PC-9 (cell line): ENCODE measurements around the gene STAG2. TPM values are rescaled to one million over a fixed set of nuclear protein-coding genes. Genes with fewer than 3 reads are reported as not detected.

Source experiments
- BruUV-seq: library from RNA; stranded (reverse); fragments of 400-500 nt; replicated peaks from 2 replicates; lab custom pipeline; 2021; lab: Mats Ljungman, UMichigan
- CTCF ChIA-PET: fragments of 300-600 bp; sonication (Branson Sonifier 250); formaldehyde crosslinking; loops from one replicate; lab custom pipeline; 2022; ENCODE audit warnings: antibody characterized with exemption; lab: Charles Lee
- POLR2A ChIA-PET: fragments of 300-600 bp; sonication (Branson Sonifier 250); formaldehyde crosslinking; loops from one replicate; lab custom pipeline; 2022; ENCODE audit warnings: antibody characterized with exemption; ENCODE audit not compliant: unreplicated experiment; lab: Charles Lee
- DNase-seq, 2 experiments: peaks; one replicate each; pipeline versions ENCODE4 v3.0.0 to v3.0.0-alpha.2; 2015 to 2022; ENCODE audit warnings: mixed read lengths in 1 of 2
- H2AFZ ChIP-seq: fragments of 200-600 bp; sonication (generic); 2 replicates; pipeline ENCODE4 v1.8.1; 2017; ENCODE audit warnings: antibody characterized with exemption
- H3F3A ChIP-seq: fragments of 200-600 bp; sonication (generic); 2 replicates; pipeline ENCODE4 v1.8.1; 2017; ENCODE audit warnings: antibody characterized with exemption, mild to moderate bottlenecking, low read depth; ENCODE audit not compliant: insufficient read depth
- H3K27ac ChIP-seq: fragments of 200-600 bp; sonication (generic); 2 replicates; pipeline ENCODE4 v1.6.1; 2016; ENCODE audit warnings: mixed run types
- H3K27me3 ChIP-seq: fragments of 200-600 bp; sonication (generic); 2 replicates; pipeline ENCODE4 v1.6.1; 2016; ENCODE audit warnings: low read depth, mixed run types; ENCODE audit not compliant: insufficient read depth
- H3K36me3 ChIP-seq: fragments of 200-600 bp; sonication (generic); 2 replicates; pipeline ENCODE4 v1.6.1; 2016; ENCODE audit warnings: low read depth, mixed run types
- H3K4me1 ChIP-seq: fragments of 200-600 bp; sonication (generic); replicated peaks from 2 replicates; pipeline ENCODE4 v1.6.1; 2016; ENCODE audit warnings: mixed run types; ENCODE audit not compliant: insufficient read depth
- H3K4me2 ChIP-seq: fragments of 200-600 bp; sonication (generic); 2 replicates; pipeline ENCODE4 v1.6.1; 2017; ENCODE audit warnings: mixed run types
- H3K4me3 ChIP-seq: fragments of 200-600 bp; sonication (generic); 2 replicates; pipeline ENCODE4 v1.6.1; 2016; ENCODE audit warnings: mixed run types
- H3K79me2 ChIP-seq: fragments of 200-600 bp; sonication (generic); 2 replicates; pipeline ENCODE4 v1.6.1; 2017; ENCODE audit warnings: low read depth, mixed run types
- H3K9me2 ChIP-seq: fragments of 200-600 bp; sonication (generic); 2 replicates; pipeline ENCODE4 v1.8.1; 2017; ENCODE audit warnings: mild to moderate bottlenecking; ENCODE audit not compliant: insufficient read depth
- H3K9me3 ChIP-seq: fragments of 200-600 bp; sonication (generic); 2 replicates; pipeline ENCODE4 v1.8.1; 2016; ENCODE audit warnings: low read depth; ENCODE audit not compliant: insufficient read depth
- H4K20me1 ChIP-seq: fragments of 200-600 bp; sonication (generic); 2 replicates; pipeline ENCODE4 v1.8.1; 2017; ENCODE audit not compliant: insufficient read depth
- CTCF ChIP-seq: fragments of 200-600 bp; sonication (generic); conservative IDR thresholded peaks from 2 replicates; pipeline ENCODE4 v1.6.1; 2017; ENCODE audit warnings: mixed run types, antibody characterized with exemption, mild to moderate bottlenecking, moderate library complexity
- EZH2 ChIP-seq: fragments of 200-600 bp; sonication (generic); IDR thresholded peaks from 2 replicates; pipeline ENCODE4 v1.8.0; 2017; ENCODE audit warnings: antibody characterized with exemption, low read depth
- intact Hi-C: fragments of 100-400 bp; cut with micrococcal nuclease; formaldehyde crosslinking; loops from one replicate; pipeline ENCODE4 v1.10.0; 2022; ENCODE audit not compliant: unreplicated experiment
- total RNA-seq: library from RNA; stranded (reverse); gene quantifications from 2 replicates; pipeline ENCODE4 v1.2.3, GENCODE V29; 2021

The STAG2 gene
- total RNA-seq, 1 experiment from 2014 or later = 108 TPM

DNA sequence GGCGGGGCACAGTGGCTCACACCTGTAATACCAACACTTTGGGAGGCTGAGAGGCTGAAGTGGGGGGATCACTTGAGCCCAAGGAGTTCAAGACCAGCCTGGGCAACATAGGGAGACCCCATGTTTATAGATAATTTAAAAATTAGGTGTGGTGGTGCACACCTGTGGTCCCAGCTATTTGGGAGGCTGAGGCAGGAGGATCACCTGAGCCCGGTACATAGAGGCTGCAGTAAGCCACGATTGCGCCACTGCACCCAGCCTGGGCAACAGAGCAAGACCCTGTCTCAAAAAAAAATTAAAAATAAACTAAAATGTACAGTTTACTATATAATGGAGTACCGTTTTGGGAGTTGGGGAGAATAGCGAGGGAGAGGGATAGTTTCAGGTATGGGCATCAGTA is 4.2 kb downstream of the STAG2 start:
- Histone ChIP-seq H3K79me2 (peaks cover 96% of the 10 kb centered on the region), H3K27me3 (no peaks in the 10 kb centered on the region), H4K20me1 (peaks cover 58% of the 10 kb centered on the region), H3K4me1 (peaks cover 22% of the 10 kb centered on the region), H3K4me2 (no peak overlapping the region), H3K4me3 (no peak overlapping the region), H3K27ac (no peak overlapping the region), H2AFZ (no peak overlapping the region), H3K9me3 (no peaks in the 10 kb centered on the region), H3F3A (peaks cover 24% of the 10 kb centered on the region; the same call in 1 of the 2 replicates), H3K9me2 (no peaks in the 10 kb centered on the region), H3K36me3 (no peaks in the 10 kb centered on the region; the same call in 1 of the 2 replicates)
- ChIA-PET CTCF (no interaction called here), POLR2A (no interaction called here)
- DNase-seq = no peak
- intact Hi-C loops = loop anchor here (10.0 kb wide), 3 partner anchors 89 to 439 kb away; no protein-coding TSS in a partner anchor
- no TSS peak for BruUV-seq
- TF ChIP-seq CTCF = no peak
- TF ChIP-seq EZH2 = no peak

- Histone ChIP-seq H3K9me3 (no peaks in the 10 kb centered on the region), H3K36me3 (no peaks in the 10 kb centered on the region; the same call in 1 of the 2 replicates), H3K27ac (no peak overlapping the region), H4K20me1 (peaks cover 75% of the 10 kb centered on the region), H3K9me2 (no peaks in the 10 kb centered on the region), H3K4me2 (no peak overlapping the region), H3K4me3 (no peak overlapping the region), H3K79me2 (peaks cover 98% of the 10 kb centered on the region), H3K4me1 (peaks cover 22% of the 10 kb centered on the region), H2AFZ (no peak overlapping the region), H3F3A (peaks cover 15% of the 10 kb centered on the region; the same call in 1 of the 2 replicates), H3K27me3 (no peaks in the 10 kb centered on the region)
- POLR2A ChIA-PET = no interaction called here
- no peak for DNase-seq
- no TSS peak for BruUV-seq
- intact Hi-C loops = loop anchor here (10.0 kb wide), 3 partner anchors 87 to 437 kb away; no protein-coding TSS in a partner anchor
- CTCF ChIA-PET = no interaction called here
- TF ChIP-seq EZH2 = no peak
- TF ChIP-seq CTCF = no peak
Observed at GRCh38 chrX:123967497-123967896, 6.0 kb downstream of the STAG2 start.

DNA sequence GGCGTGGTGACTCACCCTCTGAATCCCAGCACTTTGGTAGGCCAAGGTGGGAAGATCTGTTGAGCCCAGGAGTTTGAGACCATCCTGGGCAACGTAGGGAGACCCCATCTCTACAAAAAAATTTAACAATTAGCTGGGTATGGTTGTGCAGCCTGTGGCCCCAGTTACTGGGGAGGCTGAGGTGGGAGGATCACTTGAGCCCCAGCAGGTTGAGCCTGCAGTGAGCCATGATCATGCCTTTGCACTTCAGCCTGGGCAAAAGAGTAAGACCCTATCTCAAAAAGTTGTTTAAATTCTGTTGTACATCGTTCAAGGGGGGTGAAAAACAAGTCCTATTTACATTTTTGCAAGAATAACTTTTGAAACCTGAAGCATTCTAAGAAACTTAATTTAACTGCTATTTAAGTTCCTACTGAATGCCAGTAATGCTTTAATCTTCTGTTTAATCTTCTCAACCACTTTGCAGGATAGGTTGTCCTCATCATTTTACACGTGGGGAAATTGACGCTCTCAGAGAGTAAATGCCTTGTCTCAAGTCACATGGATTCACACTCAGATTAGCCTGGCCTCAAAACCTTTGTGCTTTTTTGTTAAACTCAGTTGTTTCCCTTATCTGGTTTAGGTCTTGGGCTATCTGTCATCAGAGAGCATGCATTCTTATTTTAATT is 7.0 kb downstream of the STAG2 start:
- ChIA-PET CTCF (no interaction called here), POLR2A (no interaction called here)
- no peaks in the 10 kb centered on the region for H3K9me2 ChIP-seq
- peaks cover 9% of the 10 kb centered on the region; the same call in 1 of the 2 replicates for H3F3A ChIP-seq
- no peak overlapping the region for H3K27ac ChIP-seq
- no peak overlapping the region for H3K4me2 ChIP-seq
- H3K4me3 ChIP-seq = no peak overlapping the region
- intact Hi-C loops = loop anchor here (10.0 kb wide), 3 partner anchors 86 to 436 kb away; no protein-coding TSS in a partner anchor
- no peak overlapping the region for H2AFZ ChIP-seq
- peaks cover 20% of the 10 kb centered on the region for H3K4me1 ChIP-seq
- H3K27me3 ChIP-seq = no peaks in the 10 kb centered on the region
- no peak for TF ChIP-seq CTCF
- TF ChIP-seq EZH2 = no peak
- no peaks in the 10 kb centered on the region for H3K9me3 ChIP-seq
- no peak for DNase-seq
- BruUV-seq = no TSS peak
- peaks cover 100% of the 10 kb centered on the region for H3K79me2 ChIP-seq
- H3K36me3 ChIP-seq = no peaks in the 10 kb centered on the region; the same call in 1 of the 2 replicates
- H4K20me1 ChIP-seq = peaks cover 73% of the 10 kb centered on the region
